Prostate gland (tissue), 2 donors: ENCODE data around the gene CD46. TPM values are rescaled to one million over a fixed set of nuclear protein-coding genes. Genes with fewer than 3 reads are reported as not detected.
A peak's percentile ranks its signal among the peaks of the same experiment; 100 is the strongest.

ENCODE experiments used
- DNase-seq: peaks from one replicate; pipeline ENCODE4 v3.0.0-alpha.2; 2019; ENCODE audit warnings: low spot score
- H3K27ac ChIP-seq, 2 donors: fragments of 200-600 bp; sonication (generic); 2 replicates each; pipeline ENCODE4 v1.5.1; 2017 to 2019
- H3K27me3 ChIP-seq: fragments of 200-600 bp; sonication (generic); replicated peaks from 2 replicates; pipeline ENCODE4 v1.5.1; 2019; ENCODE audit not compliant: insufficient read depth
- H3K36me3 ChIP-seq, 2 donors: fragments of 200-600 bp; sonication (generic); 1 replicate in 1 of 2; 2 replicates in 1 of 2; pipeline versions ENCODE4 v1.5.1 to v1.8.1; 2017 to 2019
- H3K4me1 ChIP-seq: fragments of 200-600 bp; sonication (generic); replicated peaks from 2 replicates; pipeline ENCODE4 v1.5.1; 2019
- H3K4me3 ChIP-seq, 2 donors: fragments of 200-600 bp; sonication (generic); 2 replicates each; pipeline ENCODE4 v1.5.1; 2017 to 2019
- H3K9me3 ChIP-seq: fragments of 200-600 bp; sonication (generic); 2 replicates; pipeline ENCODE4 v1.5.1; 2017
- POLR2A ChIP-seq: fragments of 450-650 bp; IDR thresholded peaks from one replicate; pipeline ENCODE4 v1.6.1; 2016; ENCODE audit warnings: antibody characterized with exemption, mild to moderate bottlenecking
- POLR2AphosphoS5 ChIP-seq: sonication (generic); formaldehyde crosslinking; IDR thresholded peaks from one replicate; pipeline ENCODE4 v1.6.1; 2017; ENCODE audit warnings: antibody characterized with exemption
- WGBS: methylation state at CpG from one replicate; pipeline ENCODE4 v1.1.5; 2018; 5-methylcytosine and 5-hydroxymethylcytosine counted together
- intact Hi-C: fragments of 100-400 bp; cut with DNase I; formaldehyde crosslinking; loops from one replicate; pipeline ENCODE4 v1.14.2; 2022
- total RNA-seq, 2 donors: library from RNA; depleted of rRNA; stranded (reverse); fragments of >200 nt; gene quantifications; one replicate each; pipeline ENCODE4 v1.1.0, GENCODE V29; 2016
- TF ChIP-seq, protein P1 (sequence below), 4 experiments: fragments of 200-600 bp in 2 of 4; fragments of 450-650 bp in 2 of 4; sonication (generic) in 2 of 4; IDR thresholded peaks; 1 replicate in 3 of 4; 2 replicates in 1 of 4; pipeline ENCODE4 v1.5.1; 2016 to 2019; ENCODE audit warnings: antibody characterized with exemption in 4 of 4, mild to moderate bottlenecking in 2 of 4, moderate library complexity in 2 of 4

CD46 gene
- total RNA-seq, 2 donors from 2014 or later = 173 to 327 TPM

DNA sequence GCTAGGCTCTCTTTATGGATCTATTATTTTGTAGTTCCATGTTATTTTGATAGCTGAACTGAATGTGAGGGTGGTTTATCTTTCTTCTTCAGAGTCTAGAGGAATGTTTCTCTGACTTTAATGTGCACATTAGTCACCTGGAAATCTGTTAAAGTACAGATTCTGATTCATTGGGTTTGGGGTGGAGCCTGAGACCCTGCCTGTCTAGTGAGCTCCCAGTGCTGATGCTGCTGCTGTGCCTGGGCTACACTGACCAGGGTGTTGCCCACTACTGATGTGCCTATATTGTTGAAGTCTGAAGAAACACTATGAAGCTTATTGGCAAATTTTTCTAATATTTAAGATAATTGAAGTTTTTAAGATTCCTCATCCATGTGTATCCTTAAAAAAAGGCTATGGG is 35.9 kb downstream of the CD46 start:
- Histone ChIP-seq H3K27ac (peak overlapping the region in 1 of 2 donors; percentile 82), H3K36me3 (no peaks in the 10 kb centered on the region), H3K9me3 (no peaks in the 10 kb centered on the region), H3K4me3 (no peak overlapping the region), H3K4me1 (peaks cover 7% of the 10 kb centered on the region), H3K27me3 (no peaks in the 10 kb centered on the region)
- TF ChIP-seq POLR2AphosphoS5 (no peak), POLR2A (no peak)
- TF ChIP-seq, protein P1, sequence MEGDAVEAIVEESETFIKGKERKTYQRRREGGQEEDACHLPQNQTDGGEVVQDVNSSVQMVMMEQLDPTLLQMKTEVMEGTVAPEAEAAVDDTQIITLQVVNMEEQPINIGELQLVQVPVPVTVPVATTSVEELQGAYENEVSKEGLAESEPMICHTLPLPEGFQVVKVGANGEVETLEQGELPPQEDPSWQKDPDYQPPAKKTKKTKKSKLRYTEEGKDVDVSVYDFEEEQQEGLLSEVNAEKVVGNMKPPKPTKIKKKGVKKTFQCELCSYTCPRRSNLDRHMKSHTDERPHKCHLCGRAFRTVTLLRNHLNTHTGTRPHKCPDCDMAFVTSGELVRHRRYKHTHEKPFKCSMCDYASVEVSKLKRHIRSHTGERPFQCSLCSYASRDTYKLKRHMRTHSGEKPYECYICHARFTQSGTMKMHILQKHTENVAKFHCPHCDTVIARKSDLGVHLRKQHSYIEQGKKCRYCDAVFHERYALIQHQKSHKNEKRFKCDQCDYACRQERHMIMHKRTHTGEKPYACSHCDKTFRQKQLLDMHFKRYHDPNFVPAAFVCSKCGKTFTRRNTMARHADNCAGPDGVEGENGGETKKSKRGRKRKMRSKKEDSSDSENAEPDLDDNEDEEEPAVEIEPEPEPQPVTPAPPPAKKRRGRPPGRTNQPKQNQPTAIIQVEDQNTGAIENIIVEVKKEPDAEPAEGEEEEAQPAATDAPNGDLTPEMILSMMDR (IDR thresholded peaks at IDR 0.05) = no peak
- intact Hi-C loops = no loop called here
- no peak for DNase-seq

DNA sequence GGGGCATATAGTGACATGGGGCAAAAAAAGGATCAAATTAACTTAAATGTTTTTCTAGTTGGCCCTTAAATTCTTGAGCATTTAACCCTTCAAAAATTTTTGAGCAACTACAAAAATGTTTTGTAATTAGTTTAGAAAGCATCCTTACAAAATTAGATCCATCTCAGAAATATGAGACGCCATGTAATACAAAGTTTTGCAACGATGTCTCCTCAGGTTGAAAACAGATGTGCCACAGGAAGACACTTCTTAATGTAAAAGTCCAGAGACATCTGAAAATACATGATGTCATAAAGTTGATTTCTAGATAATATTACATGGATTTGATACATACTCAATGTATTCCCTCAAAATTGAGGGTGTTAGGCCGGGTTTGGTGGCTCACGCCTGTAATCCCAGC is 37.5 kb downstream of the CD46 start:
- peak overlapping the region; percentile 82 to 83 for H3K27ac ChIP-seq
- WGBS = 84% methylated on average over 4 of the region's 4 CpGs
- no peaks in the 10 kb centered on the region for H3K9me3 ChIP-seq
- H3K4me1 ChIP-seq = peaks cover 12% of the 10 kb centered on the region
- TF ChIP-seq POLR2AphosphoS5 (no peak), POLR2A (no peak)
- TF ChIP-seq, protein P1 (IDR thresholded peaks at IDR 0.05) = no peak
- no peaks in the 10 kb centered on the region for H3K27me3 ChIP-seq
- no peak for DNase-seq
- intact Hi-C loops = no loop called here
- no peaks in the 10 kb centered on the region for H3K36me3 ChIP-seq
- H3K4me3 ChIP-seq = no peak overlapping the region

DNA sequence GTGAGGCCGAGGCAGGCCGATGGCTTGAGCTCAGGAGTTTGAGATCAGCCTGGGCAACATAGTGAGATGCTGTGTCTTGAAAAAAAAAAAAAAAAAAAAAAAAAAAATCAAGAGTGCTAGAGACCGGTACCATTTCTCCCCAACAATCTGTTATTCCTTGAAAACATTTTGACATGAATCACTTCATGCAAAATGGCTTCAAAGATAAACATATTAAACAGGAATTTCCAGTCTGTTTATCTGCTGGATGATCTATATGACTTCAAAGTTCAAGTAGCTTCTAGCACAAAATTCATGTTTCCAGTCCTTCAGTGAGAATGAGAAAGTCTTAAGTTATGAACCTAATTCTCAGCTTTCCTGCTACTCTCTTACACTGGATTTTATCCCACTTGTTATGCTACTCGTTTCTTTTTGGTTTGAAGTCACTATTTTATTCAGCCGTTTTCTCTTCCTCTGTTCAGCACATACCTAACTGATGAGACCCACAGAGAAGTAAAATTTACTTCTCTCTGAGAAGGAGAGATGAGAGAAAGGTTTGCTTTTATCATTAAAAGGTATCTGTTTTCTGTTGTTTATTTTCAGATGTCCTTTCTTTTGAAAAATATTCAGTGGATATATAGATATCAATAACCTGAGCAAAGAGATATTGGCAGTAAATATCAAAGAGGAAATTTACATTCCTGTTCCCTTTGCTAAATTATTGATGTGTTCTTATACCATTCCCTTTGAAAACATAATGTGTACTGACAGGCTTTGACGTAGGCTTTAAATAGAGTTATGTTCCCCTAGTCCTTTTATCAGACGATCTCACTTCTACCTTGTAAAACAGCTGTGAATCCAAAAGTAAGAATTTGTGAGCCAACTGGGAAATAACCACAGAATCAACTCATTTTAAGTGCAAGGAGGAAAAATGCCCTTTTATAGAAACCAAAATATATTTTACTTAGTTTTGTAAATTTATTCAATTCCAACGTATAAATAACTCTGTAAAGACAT is 38.2 kb downstream of the CD46 start:
- Histone ChIP-seq H3K4me1 (peaks cover 14% of the 10 kb centered on the region), H3K4me3 (no peak overlapping the region), H3K9me3 (no peaks in the 10 kb centered on the region), H3K36me3 (no peaks in the 10 kb centered on the region), H3K27me3 (no peaks in the 10 kb centered on the region), H3K27ac (peak overlapping the region; percentile 82 to 83)
- WGBS = 29% methylated on average over 8 of the region's 8 CpGs
- TF ChIP-seq POLR2AphosphoS5 = peak; percentile 58
- TF ChIP-seq, protein P1 (IDR thresholded peaks at IDR 0.05) = no peak
- TF ChIP-seq POLR2A = no peak
- intact Hi-C loops = loop anchor here (5.0 to 10.0 kb wide), 3 partner anchors 38 to 145 kb away; partner anchors contain the start of genes CD46 and CR1L
- DNase-seq = no peak

DNA sequence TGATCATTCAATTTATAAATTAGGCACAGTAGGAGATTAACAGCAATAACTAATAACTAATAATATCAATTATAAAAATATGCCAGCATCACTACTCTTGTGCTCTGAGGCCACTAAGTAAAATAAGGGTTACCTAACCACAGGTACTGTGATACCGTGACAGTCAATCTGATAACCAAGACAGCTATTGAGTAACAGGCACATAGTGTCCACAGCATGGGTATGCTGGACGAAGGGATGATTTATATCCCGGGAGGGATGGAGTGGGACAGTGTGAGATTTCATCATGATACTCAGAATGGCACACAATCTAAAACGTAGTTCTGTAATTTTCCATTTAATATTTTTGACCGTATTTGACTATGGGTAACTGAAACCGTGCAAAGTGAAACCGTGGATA is 39.4 kb downstream of the CD46 start:
- intact Hi-C loops = loop anchor here (5.0 to 10.0 kb wide), 3 partner anchors 39 to 146 kb away; partner anchors contain the start of genes CD46 and CR1L
- no peaks in the 10 kb centered on the region for H3K36me3 ChIP-seq

More for the DNA sequence above, 39.4 kb downstream of the CD46 start:
- no peaks in the 10 kb centered on the region for H3K27me3 ChIP-seq
- H3K4me3 ChIP-seq = no peak overlapping the region
- H3K27ac ChIP-seq = peak overlapping the region; percentile 82 to 83
- no peak for DNase-seq
- H3K4me1 ChIP-seq = peaks cover 22% of the 10 kb centered on the region
- TF ChIP-seq, protein P1 (IDR thresholded peaks at IDR 0.05) = no peak
- peak; percentile 75 for TF ChIP-seq POLR2AphosphoS5
- TF ChIP-seq POLR2A = no peak
- no peaks in the 10 kb centered on the region for H3K9me3 ChIP-seq
- WGBS = 55% methylated on average over 7 of the region's 7 CpGs
